Lower leg skin (tissue), 4 donors: ENCODE results near the gene HUNK. TPM values are rescaled to one million over a fixed set of nuclear protein-coding genes. Genes with fewer than 3 reads are reported as not detected.

Source experiments
- DNase-seq, 2 donors: peaks; one replicate each; pipeline ENCODE4 v3.0.0-alpha.2; 2019; ENCODE audit warnings: low spot score in 2 of 2
- H3K4me3 ChIP-seq: fragments of 200-600 bp; sonication (generic); 2 replicates; pipeline ENCODE4 v1.5.1; 2017; ENCODE audit warnings: mild to moderate bottlenecking, low read depth; ENCODE audit not compliant: poor library complexity, severe bottlenecking
- CTCF ChIP-seq, 3 donors: fragments of 450-650 bp; IDR thresholded peaks; one replicate each; pipeline ENCODE4 v1.5.1; 2016; ENCODE audit warnings: antibody characterized with exemption in 3 of 3, mild to moderate bottlenecking in 3 of 3, moderate library complexity in 2 of 3
- POLR2A ChIP-seq, 2 donors: fragments of 450-650 bp; IDR thresholded peaks; one replicate each; pipeline ENCODE4 v1.6.1; 2016 to 2017; ENCODE audit warnings: antibody characterized with exemption in 2 of 2, mild to moderate bottlenecking in 1 of 2, moderate library complexity in 1 of 2
- WGBS, 2 donors: methylation state at CpG; one replicate each; pipeline ENCODE4 v1.1.5; 2018; 5-methylcytosine and 5-hydroxymethylcytosine counted together
- intact Hi-C: fragments of 100-400 bp; cut with DNase I; formaldehyde crosslinking; loops from one replicate; pipeline ENCODE4 v1.15.0; 2023; ENCODE audit warnings: low total_unique reads
- total RNA-seq, 4 donors: library from RNA; depleted of rRNA; stranded (reverse); fragments of >200 nt; gene quantifications; one replicate each; pipeline ENCODE4 v1.1.0, GENCODE V29; 2016

The HUNK gene
- total RNA-seq, 4 donors from 2014 or later = 2.8 to 4.0 (median 3.5) TPM

- H3K4me3 ChIP-seq = no peak overlapping the region
- intact Hi-C loops = no loop called here
- DNase-seq = peak in 1 of 2 donors; percentile 40
- 84 to 91% methylated on average over 4 of the region's 4 CpGs for WGBS, 2 donors
- TF ChIP-seq CTCF (IDR thresholded peaks at IDR 0.05) (no peak), POLR2A (IDR thresholded peaks at IDR 0.05) (no peak)
These were observed 110.3 kb downstream of the HUNK start for GRCh38 chr21:31983120-31983519.

DNA sequence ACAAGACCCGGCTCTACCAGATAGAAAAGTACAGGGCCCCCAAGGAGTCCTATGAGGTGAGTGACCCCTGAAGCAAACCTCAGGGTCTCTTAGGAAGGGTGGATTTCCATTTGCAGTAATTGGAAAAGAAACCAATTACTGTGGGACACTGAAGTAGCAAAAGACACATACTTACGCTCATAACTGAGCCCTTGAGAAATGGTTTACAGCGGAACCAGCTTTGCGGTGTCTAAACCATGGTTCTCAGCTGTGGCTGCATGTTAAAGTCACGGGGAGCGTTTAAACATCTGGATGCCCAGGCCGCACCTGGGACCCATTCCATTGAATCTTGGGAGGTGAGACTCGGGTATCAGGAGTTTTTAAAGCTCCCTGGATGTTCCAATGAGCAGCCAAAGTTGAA, 110.7 kb downstream of the HUNK start:
- TF ChIP-seq CTCF (IDR thresholded peaks at IDR 0.05) (no peak), POLR2A (IDR thresholded peaks at IDR 0.05) (no peak)
- no peak overlapping the region for H3K4me3 ChIP-seq
- intact Hi-C loops = no loop called here
- WGBS, 2 donors = 93 to 97% methylated on average over 8 of the region's 8 CpGs
- peak in 1 of 2 donors; percentile 36 for DNase-seq

- WGBS, 2 donors = 86 to 93% methylated on average over 7 of the region's 7 CpGs
- no peak overlapping the region for H3K4me3 ChIP-seq
- intact Hi-C loops = no loop called here
- DNase-seq = no peak
- TF ChIP-seq CTCF (IDR thresholded peaks at IDR 0.05) = no peak
- TF ChIP-seq POLR2A (IDR thresholded peaks at IDR 0.05) = no peak
These were observed 112.6 kb downstream of the HUNK start for GRCh38 chr21:31985398-31985797.

DNA sequence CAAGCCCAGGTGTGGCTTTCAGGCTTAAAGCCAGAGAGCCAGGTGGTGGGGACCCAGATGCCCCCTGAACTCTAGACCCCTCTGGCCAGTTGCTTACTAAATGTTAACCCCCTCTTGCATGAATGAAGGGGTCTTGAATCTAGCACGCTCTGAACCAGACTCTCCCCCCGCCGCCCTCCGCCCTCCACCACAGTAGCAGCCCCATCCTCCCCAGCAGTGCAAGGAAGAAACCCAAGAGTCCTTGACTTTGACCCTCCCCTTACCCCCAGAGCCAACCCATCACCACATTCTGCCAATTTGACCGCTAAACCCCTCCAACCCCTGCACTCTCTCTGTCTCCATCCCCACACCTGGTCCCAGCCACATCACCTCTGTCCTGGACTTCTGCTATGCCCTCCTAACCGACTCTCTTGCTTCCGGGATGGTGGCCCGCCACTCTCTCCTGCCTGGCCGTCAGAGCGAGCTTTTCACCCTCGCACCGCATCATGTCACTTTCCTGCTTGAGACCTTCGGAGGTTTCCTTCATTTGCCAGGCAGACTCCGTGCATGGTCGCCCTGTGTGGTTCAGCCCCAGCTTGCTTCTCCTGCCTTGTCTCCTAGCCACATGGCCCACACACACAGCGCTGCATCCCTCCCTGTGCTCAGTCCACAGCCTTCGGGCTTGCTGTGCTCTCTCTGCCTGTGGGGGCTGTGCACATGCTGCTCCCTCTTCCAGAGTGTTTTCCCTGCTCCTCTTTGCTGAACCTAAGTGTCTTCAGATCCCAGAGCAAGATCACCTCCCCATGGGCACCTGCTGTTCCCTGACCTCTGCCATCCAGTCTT, 113.4 kb downstream of the HUNK start:
- DNase-seq = no peak
- H3K4me3 ChIP-seq = no peak overlapping the region
- no peak for TF ChIP-seq CTCF (IDR thresholded peaks at IDR 0.05)
- no peak for TF ChIP-seq POLR2A (IDR thresholded peaks at IDR 0.05)
- 91 to 92% methylated on average over 17 of the region's 17 CpGs for WGBS, 2 donors
- intact Hi-C loops = no loop called here

DNA sequence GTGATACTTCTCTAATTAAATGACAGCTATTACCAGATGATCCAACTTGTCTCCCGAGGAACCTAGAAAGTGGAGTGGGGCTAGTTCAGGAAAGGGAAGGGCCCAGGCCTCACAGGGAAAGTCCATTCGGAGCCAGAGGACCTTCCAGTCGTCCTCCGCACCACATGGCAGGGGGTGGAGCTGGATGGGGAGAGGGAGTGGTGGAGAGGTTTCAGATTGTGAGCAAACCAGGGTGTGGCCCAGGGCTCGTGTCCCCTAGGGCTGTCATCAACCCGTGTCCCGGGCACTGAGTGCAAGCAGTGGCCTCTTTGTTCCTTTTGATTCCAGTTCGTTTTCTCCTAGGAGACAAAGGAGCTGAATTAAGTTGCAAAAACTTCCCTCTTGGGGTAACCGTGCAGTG, 114.9 kb downstream of the HUNK start:
- intact Hi-C loops = no loop called here
- TF ChIP-seq CTCF (IDR thresholded peaks at IDR 0.05) (no peak), POLR2A (IDR thresholded peaks at IDR 0.05) (no peak)
- DNase-seq = peak; percentile 70 to 91
- WGBS, 2 donors = 21 to 24% methylated on average over 9 of the region's 9 CpGs
- H3K4me3 ChIP-seq = no peak overlapping the region
